HG03571 (cell line): Measurements from ENCODE around the gene CLMP.
"Not testable (repeated sequence)": the region's sequence is repeated elsewhere in the genome, so short reads cannot be mapped to it uniquely, and the experiment has no call there.

Experiments used
- ATAC-seq: cut with Tn5 transposase; IDR thresholded peaks from one replicate; pipeline ENCODE4 v1.9.1; 2021; ENCODE audit not compliant: unreplicated experiment

Gene CLMP

GRCh38 chr11:123060277-123061000 lies 134.6 kb downstream of the CLMP start:
- no peak for ATAC-seq

- not testable (repeated sequence) for ATAC-seq
Observed at GRCh38 chr11:123059041-123059920, 135.8 kb downstream of the CLMP start.

- ATAC-seq, result no peak
Observed at GRCh38 chr11:123057661-123058305, 137.3 kb downstream of the CLMP start.

GRCh38 chr11:123056835-123057491 lies 138.1 kb downstream of the CLMP start:
- ATAC-seq, result no peak

- ATAC-seq, result no peak
Observed at GRCh38 chr11:123055191-123055901, 139.7 kb downstream of the CLMP start.

GRCh38 chr11:123054301-123055065 lies 140.6 kb downstream of the CLMP start:
- peak; percentile 80 for ATAC-seq

- ATAC-seq, result no peak
Observed at GRCh38 chr11:123052901-123053721, 141.9 kb downstream of the CLMP start.

- no peak for ATAC-seq
Observed at GRCh38 chr11:123051634-123052033, 143.4 kb downstream of the CLMP start.

GRCh38 chr11:123051146-123051545 lies 143.9 kb downstream of the CLMP start:
- no peak for ATAC-seq

GRCh38 chr11:123047947-123048293 lies 147.1 kb downstream of the CLMP start:
- no peak for ATAC-seq

- ATAC-seq, result no peak
Observed at GRCh38 chr11:123047266-123047946, 147.6 kb downstream of the CLMP start.

- ATAC-seq, result no peak
Observed at GRCh38 chr11:123046473-123047259, 148.4 kb downstream of the CLMP start.

GRCh38 chr11:123045101-123045500 lies 149.9 kb downstream of the CLMP start:
- no peak for ATAC-seq

- no peak for ATAC-seq
Observed at GRCh38 chr11:123041185-123041584, 153.9 kb downstream of the CLMP start.

GRCh38 chr11:123040111-123040432 lies 155.0 kb downstream of the CLMP start:
- no peak for ATAC-seq

GRCh38 chr11:123035831-123036230 lies 159.2 kb downstream of the CLMP start:
- ATAC-seq, result no peak

GRCh38 chr11:123034597-123034996 lies 160.5 kb downstream of the CLMP start:
- ATAC-seq, result no peak

GRCh38 chr11:123033895-123034294 lies 161.2 kb downstream of the CLMP start:
- no peak for ATAC-seq
